ENCODE results near the gene SMPD2.
A peak's percentile ranks its signal among the peaks of the same experiment; 100 is the strongest.

Gene SMPD2

GRCh38 chr6:109440331-109441068 is at the start of gene SMPD2, which contains the start of gene PPIL6:
Gene SMPD2, plus strand, starts transcription at chr6:109440724. Its CDS starts 398 bp downstream, at chr6:109441122.
Gene PPIL6, minus strand, starts transcription at chr6:109440628. Its CDS starts 38 bp downstream, at chr6:109440590.
- peak; percentile 85 for DNase-seq

DNA sequence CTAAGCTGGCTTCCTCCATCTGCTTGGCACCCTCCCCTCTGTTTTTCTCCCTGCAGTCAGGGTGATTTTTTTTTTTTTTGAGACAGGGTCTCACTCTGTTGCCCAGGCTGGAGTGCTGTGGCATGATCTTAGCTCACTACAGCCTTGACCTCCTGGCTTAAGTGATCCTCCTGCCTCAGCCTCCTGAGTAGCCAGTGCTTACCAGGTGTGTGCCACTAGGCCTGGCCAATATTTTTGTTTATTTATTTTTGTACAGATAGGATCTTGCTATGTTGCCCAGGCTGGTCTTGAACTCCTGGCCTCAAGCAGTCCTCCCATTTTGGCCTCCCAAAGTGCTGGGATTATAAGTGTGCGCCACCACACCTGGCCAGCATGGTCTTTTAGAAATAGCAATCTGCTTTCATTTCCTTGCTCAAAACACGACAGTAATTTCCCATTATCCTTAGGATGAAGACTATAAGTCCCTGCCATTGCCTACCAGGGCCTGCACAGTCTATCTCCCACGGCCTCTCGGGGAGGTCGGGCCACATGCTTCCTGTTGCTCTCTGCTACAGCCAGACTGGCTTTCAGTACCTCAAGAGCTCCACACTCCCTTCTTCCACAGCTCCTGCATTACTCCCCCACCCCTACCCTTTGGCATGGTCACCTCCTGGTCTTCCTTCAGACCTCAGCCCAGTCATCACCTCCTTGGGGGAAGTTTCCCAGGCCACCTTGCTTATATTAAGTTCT is 47.2 kb upstream of the SMPD2 start:
- no peak for DNase-seq

- no peak for DNase-seq
Observed at GRCh38 chr6:109393886-109394281, 46.6 kb upstream of the SMPD2 start.

DNA sequence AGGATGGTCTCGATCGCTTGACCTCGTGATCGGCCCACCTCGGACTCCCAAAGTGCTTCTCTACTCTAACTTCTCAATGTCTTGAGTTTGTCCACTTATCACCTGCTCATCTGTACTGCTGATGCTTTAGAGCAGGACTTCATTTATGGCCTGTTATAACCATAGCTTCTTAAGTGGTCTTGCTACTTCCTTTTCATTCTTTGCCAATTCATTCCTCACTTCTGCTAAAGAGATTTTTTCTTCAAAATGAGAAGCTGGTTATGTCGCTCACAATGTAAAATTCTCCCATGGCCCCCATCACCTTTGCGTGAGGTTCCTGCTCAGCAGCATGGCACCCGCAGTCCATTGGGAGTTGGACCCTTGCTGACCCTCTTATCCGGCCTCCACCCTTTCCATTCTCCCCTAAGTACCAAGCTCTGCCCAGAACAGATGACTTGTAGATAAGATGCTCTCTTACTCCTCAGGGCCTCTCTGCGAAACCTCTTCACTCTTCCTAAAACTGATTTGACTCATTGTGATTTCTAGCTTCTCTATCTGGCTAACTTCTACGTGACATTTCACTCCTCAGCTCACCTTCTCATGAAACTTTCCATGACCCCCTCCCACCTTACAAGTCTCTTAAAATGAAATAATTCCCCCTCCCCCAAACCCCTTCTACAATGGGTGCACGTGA is 44.3 kb upstream of the SMPD2 start:
- no peak for DNase-seq

DNA sequence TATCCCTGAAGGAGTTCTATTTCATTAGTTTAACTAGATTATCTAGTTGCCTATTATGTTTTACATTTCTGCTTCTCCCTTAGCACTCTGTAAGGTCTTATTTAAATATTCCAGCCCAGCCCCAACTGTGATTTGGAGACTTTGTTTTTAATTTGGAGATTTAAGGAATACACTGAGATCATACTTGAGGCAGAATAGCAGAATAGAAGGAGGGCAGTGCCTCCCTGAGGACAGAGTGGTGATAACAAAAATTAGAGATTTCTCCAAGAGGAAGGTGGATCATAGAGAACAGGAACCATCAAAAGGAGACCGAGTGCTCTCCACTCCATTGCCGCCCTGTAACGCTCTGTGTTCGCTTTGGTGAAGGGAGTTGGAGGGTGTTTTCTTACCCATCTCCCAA is 43.5 kb upstream of the SMPD2 start:
- no peak for DNase-seq

GRCh38 chr6:109406196-109406595 is 34.3 kb upstream of the SMPD2 start:
- no peak for DNase-seq

DNA sequence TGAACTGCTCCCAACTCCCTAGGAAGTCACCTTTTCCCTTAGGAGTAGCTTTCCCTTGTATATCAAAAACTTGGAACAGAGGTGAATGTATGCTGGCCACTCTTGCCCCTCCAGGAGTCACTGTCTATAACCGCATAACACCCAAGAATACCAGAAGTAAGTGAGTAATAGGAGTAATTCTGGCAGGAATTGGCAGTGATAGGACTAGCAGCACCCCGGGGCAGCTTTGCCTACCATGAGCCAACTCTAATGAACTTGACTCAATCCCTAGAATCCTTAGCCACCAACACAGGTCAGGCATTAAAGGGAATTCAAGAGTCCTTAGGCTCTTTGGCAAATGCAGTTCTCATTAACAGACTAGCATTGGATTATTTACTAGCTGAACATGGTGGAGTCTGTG is 29.5 kb upstream of the SMPD2 start:
- no peak for DNase-seq

DNA sequence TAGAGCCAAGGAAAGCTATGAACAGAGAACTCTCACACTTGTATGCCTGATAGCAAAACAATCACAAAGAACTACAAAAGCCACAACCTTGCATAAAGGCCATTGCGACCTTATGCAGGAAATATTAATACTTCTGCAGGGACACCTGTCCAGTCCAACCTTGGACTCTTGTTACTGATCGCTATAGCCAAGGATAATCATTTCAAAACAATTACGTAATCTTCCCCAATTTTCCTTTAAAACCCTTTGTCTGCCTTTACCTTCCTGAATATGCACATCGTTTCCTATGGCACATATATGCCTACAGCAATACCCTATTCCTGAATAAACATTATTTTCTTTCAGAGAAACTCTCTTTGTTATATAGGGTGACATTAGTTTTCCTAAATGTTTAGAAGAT is 22.9 kb upstream of the SMPD2 start:
- no peak for DNase-seq

GRCh38 chr6:109420751-109421150 is 19.8 kb upstream of the SMPD2 start:
- DNase-seq, result no peak

- no peak for DNase-seq
Observed at GRCh38 chr6:109421184-109421583, 19.3 kb upstream of the SMPD2 start.

- DNase-seq, result no peak
Observed at GRCh38 chr6:109424946-109425345, 15.6 kb upstream of the SMPD2 start.

GRCh38 chr6:109428889-109429477 is 11.5 kb upstream of the SMPD2 start:
- DNase-seq, result no peak

DNA sequence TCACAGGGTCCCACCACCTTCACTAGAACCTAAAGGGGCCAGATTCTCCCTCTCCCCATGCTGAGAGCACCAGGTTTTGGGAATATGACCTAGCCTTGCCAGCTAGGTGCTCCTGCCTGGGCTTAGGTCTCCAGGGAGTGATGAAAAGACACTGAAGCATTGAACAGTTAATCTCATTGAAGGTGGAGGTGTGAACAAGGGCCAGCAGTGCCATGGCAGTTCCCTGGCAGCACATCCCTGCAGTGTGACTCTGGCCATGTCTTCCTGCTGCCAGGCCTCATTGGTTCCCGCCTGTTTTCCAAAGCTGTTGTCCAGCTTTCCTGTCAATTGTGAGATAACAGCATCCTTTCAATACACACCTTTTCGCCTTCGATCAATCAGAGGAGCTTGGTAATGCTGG is 11.0 kb upstream of the SMPD2 start:
- no peak for DNase-seq

DNA sequence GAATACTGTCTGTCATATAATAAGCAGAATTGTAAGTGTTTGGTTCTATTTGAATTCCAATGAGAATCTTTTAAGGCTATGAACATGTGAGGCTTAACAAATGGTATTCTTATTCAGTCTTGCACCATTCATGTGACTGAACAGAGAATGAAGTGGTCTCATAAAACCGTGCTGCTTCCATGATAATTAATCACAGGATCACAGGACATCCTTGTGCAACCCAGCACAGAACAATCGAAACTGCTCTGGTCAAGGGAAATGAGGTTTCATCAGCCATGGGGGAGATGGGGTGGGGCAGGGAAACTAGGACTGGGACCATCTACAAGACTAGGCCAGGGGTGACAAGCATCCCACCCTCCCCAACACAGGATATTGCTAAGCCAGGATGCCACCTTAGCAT is 6.1 kb upstream of the SMPD2 start:
- no peak for DNase-seq

- DNase-seq, result no peak
Observed at GRCh38 chr6:109436041-109436440, 4.5 kb upstream of the SMPD2 start.

DNA sequence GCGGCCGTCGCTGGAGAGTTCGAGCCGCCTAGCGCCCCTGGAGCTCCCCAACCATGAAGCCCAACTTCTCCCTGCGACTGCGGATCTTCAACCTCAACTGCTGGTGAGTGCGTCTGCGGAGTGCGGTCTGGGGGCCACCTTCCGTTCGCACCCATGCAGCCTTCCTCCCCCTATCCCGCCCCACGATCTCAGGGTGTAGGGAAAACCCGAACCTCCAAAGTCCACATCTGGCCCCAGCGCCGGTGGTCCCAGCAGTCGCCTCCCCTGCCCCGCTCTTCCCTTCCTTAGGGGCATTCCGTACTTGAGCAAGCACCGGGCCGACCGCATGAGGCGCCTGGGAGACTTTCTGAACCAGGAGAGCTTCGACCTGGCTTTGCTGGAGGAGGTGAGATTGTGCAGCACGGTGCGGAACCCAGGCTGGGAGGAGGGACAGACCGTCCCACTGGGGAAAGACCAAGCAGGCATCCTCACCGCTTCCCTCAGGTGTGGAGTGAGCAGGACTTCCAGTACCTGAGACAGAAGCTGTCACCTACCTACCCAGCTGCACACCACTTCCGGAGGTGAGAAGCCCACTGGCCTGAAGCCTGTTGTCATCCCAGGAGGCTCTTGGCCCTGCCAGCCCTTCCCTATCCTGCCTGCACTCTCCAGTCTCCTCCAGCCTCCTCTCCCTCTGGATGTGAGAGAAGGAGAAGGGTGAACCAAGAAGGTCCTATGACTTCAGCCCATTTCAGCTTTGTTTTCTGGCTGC is 719 bp downstream of the SMPD2 start:
- DNase-seq, result peak; percentile 61

GRCh38 chr6:109442393-109442924 is 1.9 kb downstream of the SMPD2 start:
- DNase-seq, result no peak

DNA sequence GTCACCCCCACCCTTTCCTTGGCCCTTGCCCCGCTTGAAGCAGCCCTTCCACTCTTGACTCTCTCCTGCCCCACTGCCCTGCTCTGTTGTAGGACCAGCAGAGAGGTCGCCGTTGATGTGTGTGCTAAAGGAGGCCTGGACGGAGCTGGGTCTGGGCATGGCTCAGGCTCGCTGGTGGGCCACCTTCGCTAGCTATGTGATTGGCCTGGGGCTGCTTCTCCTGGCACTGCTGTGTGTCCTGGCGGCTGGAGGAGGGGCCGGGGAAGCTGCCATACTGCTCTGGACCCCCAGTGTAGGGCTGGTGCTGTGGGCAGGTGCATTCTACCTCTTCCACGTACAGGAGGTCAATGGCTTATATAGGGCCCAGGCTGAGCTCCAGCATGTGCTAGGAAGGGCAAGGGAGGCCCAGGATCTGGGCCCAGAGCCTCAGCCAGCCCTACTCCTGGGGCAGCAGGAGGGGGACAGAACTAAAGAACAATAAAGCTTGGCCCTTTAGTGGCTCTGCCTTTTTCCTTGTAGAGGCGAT is 3.0 kb downstream of the SMPD2 start:
- no peak for DNase-seq

- DNase-seq, result no peak
Observed at GRCh38 chr6:109445382-109445781, 4.9 kb downstream of the SMPD2 start.

DNA sequence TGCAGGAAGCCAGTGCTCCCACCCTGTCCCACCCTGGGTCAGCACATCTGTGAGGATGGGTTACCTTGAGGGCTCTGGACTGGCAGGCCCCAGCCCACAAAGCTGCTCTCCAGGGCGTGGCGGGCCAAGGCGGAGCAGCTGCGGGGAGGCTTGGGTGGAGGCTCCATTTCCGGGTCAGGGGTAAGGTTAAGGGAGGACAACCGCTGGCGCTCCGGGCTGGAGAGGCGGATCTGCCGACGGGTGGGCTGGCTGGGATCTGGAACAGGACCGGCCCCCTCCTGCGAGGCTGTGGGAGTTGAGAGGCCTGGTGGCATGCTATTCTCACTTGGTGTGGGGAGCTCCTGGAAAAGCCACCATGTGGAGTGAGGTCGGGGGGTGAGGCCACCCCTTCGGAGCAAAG is 5.5 kb downstream of the SMPD2 start:
- no peak for DNase-seq

DNA sequence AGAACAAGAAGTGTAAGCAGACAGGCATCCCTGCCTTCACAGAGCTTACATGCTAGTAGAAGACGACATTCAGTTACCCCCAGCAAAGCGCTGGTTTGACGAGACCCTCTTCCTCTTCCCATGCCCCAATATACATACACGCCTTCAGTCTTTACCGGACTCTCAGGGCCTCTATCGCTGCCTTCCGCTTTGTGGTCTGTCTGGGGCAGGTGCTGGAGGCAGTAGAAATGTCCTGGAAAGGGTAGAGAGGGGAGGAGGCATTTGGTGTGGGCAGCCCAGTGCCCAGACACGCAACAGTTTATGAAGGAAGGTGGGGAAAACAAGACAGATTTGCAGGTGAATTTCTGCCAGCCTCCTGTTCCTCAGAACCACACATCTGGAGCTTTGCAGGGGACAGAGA is 6.0 kb downstream of the SMPD2 start:
- DNase-seq, result no peak

- no peak for DNase-seq
Observed at GRCh38 chr6:109447087-109447486, 6.6 kb downstream of the SMPD2 start.
